DOHH2 (cell line): ENCODE measurements around the gene GTF3C6.

Experiments
- CTCF ChIP-seq: fragments of 200-600 bp; sonication (generic); IDR thresholded peaks from one replicate; pipeline ENCODE4 v1.5.1; 2014; ENCODE audit warnings: antibody characterized with exemption, mild to moderate bottlenecking, low read depth, low read length; ENCODE audit not compliant: poor library complexity, severe bottlenecking
- EZH2phosphoT487 ChIP-seq: fragments of 200-600 bp; sonication (generic); IDR thresholded peaks from 2 replicates; pipeline ENCODE4 v1.6.1; 2017; ENCODE audit warnings: borderline replicate concordance, mild to moderate bottlenecking, antibody characterized with exemption, low read length, moderate library complexity, mixed read lengths

- TF ChIP-seq CTCF (peak; percentile 38), EZH2phosphoT487 (no peak)
These were observed 41.2 kb downstream of the GTF3C6 start for GRCh38 chr6:110999634-111000270.
